Body of pancreas (tissue), 4 donors: ENCODE measurements around the gene SPINK14.

ENCODE experiments used
- POLR2A ChIP-seq, 3 donors: fragments of 450-650 bp; IDR thresholded peaks; one replicate each; pipeline ENCODE4 v1.6.1; 2016; ENCODE audit warnings: antibody characterized with exemption in 3 of 3, mild to moderate bottlenecking in 2 of 3
- TF ChIP-seq, protein P1 (sequence below), 7 experiments: fragments of 450-650 bp in 4 of 7; fragments of 200-600 bp in 3 of 7; sonication (generic) in 3 of 7; IDR thresholded peaks; one replicate each; pipeline ENCODE4 v1.5.1; 2016 to 2019; ENCODE audit warnings: antibody characterized with exemption in 7 of 7

DNA sequence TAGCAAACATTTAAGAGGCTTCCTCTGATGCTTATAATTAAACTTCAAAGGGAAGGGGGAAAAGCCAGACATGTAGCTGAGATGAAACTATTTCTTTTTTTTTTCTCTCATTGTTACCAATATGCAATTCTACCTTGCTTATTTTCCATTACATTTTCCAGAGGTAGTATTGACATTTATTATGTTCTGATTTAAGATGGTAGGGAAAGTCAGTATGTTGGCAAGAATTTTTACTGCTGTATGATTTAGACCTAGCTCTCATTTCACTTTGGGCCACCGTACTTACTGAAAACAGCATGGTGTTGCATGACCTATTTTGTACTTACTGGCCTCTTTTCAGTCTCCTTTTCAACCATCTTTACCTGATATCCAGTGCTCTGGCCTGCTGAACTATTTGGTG lies 24.9 kb downstream of the SPINK14 start:
- TF ChIP-seq, protein P1, sequence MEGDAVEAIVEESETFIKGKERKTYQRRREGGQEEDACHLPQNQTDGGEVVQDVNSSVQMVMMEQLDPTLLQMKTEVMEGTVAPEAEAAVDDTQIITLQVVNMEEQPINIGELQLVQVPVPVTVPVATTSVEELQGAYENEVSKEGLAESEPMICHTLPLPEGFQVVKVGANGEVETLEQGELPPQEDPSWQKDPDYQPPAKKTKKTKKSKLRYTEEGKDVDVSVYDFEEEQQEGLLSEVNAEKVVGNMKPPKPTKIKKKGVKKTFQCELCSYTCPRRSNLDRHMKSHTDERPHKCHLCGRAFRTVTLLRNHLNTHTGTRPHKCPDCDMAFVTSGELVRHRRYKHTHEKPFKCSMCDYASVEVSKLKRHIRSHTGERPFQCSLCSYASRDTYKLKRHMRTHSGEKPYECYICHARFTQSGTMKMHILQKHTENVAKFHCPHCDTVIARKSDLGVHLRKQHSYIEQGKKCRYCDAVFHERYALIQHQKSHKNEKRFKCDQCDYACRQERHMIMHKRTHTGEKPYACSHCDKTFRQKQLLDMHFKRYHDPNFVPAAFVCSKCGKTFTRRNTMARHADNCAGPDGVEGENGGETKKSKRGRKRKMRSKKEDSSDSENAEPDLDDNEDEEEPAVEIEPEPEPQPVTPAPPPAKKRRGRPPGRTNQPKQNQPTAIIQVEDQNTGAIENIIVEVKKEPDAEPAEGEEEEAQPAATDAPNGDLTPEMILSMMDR (IDR thresholded peaks at IDR 0.05) = no peak
- TF ChIP-seq POLR2A (IDR thresholded peaks at IDR 0.05) = no peak
